ENCODE measurements around the gene CCND1.
"Not testable (repeated sequence)": the region's sequence is repeated elsewhere in the genome, so short reads cannot be mapped to it uniquely, and the experiment has no call there.

CCND1 gene

GRCh38 chr11:69686452-69686851 is 45.5 kb downstream of the CCND1 start:
- in situ Hi-C loops (cut with HindIII; ENCODE audit: low sequenced_read_pairs), result no loop called here

- in situ Hi-C loops (cut with HindIII; ENCODE audit: low sequenced_read_pairs), result no loop called here
These were observed 45.9 kb downstream of the CCND1 start for GRCh38 chr11:69686856-69687255.

GRCh38 chr11:69687969-69688771 is 47.2 kb downstream of the CCND1 start:
- in situ Hi-C loops (cut with HindIII; ENCODE audit: low sequenced_read_pairs), result not testable (repeated sequence)

GRCh38 chr11:69689484-69690319 is 48.7 kb downstream of the CCND1 start:
- in situ Hi-C loops (cut with HindIII; ENCODE audit: low sequenced_read_pairs), result no loop called here

- in situ Hi-C loops (cut with HindIII; ENCODE audit: low sequenced_read_pairs), result no loop called here
These were observed 50.5 kb downstream of the CCND1 start for GRCh38 chr11:69691463-69691862.

GRCh38 chr11:69692422-69692821 is 51.5 kb downstream of the CCND1 start:
- in situ Hi-C loops (cut with HindIII; ENCODE audit: low sequenced_read_pairs), result no loop called here

- in situ Hi-C loops (cut with HindIII; ENCODE audit: low sequenced_read_pairs), result no loop called here
These were observed 53.8 kb downstream of the CCND1 start for GRCh38 chr11:69694781-69695180.

GRCh38 chr11:69695581-69695980 is 54.6 kb downstream of the CCND1 start:
- in situ Hi-C loops (cut with HindIII; ENCODE audit: low sequenced_read_pairs), result no loop called here

- in situ Hi-C loops (cut with HindIII; ENCODE audit: low sequenced_read_pairs), result not testable (repeated sequence)
These were observed 55.0 kb downstream of the CCND1 start for GRCh38 chr11:69695995-69696394.

- in situ Hi-C loops (cut with HindIII; ENCODE audit: low sequenced_read_pairs), result no loop called here
These were observed 56.0 kb downstream of the CCND1 start for GRCh38 chr11:69696749-69697468.

GRCh38 chr11:69697469-69697843 is 56.5 kb downstream of the CCND1 start:
- in situ Hi-C loops (cut with HindIII; ENCODE audit: low sequenced_read_pairs), result no loop called here

- in situ Hi-C loops (cut with HindIII; ENCODE audit: low sequenced_read_pairs), result no loop called here
These were observed 56.9 kb downstream of the CCND1 start for GRCh38 chr11:69697861-69698260.

GRCh38 chr11:69698362-69698761 is 57.4 kb downstream of the CCND1 start:
- in situ Hi-C loops (cut with HindIII; ENCODE audit: low sequenced_read_pairs), result no loop called here

- in situ Hi-C loops (cut with HindIII; ENCODE audit: low sequenced_read_pairs), result no loop called here
These were observed 58.3 kb downstream of the CCND1 start for GRCh38 chr11:69699213-69699612.

- in situ Hi-C loops (cut with HindIII; ENCODE audit: low sequenced_read_pairs), result no loop called here
These were observed 59.6 kb downstream of the CCND1 start for GRCh38 chr11:69700278-69701140.

GRCh38 chr11:69702239-69702691 is 61.3 kb downstream of the CCND1 start:
- in situ Hi-C loops (cut with HindIII; ENCODE audit: low sequenced_read_pairs), result no loop called here

GRCh38 chr11:69702769-69703452 is 62.0 kb downstream of the CCND1 start:
- in situ Hi-C loops (cut with HindIII; ENCODE audit: low sequenced_read_pairs), result no loop called here

GRCh38 chr11:69703453-69703767 is 62.5 kb downstream of the CCND1 start:
- in situ Hi-C loops (cut with HindIII; ENCODE audit: low sequenced_read_pairs), result no loop called here

Measured in endothelial cell of hepatic sinusoid (primary cell).